Measurements from ENCODE around the gene DDX27. TPM values are rescaled to one million over a fixed set of nuclear protein-coding genes. Genes with fewer than 3 reads are reported as not detected.

DDX27 gene
- total and polyA plus RNA-seq, 2 of the 13 experiments (the other 11 are each of a cell fraction or from before 2014, with no cell fraction given), result 42.6 to 72.8 TPM

- TF ChIP-seq ZNF383 (CRISPR knock-in tag; IDR thresholded peaks at IDR 0.05; ENCODE audit: borderline replicate concordance) (peak; percentile 84; the same call in 1 of the 2 replicates), ZNF670 (CRISPR knock-in tag; IDR thresholded peaks at IDR 0.05; ENCODE audit: borderline replicate concordance) (no peak), FOXC1 (CRISPR knock-in tag; IDR thresholded peaks at IDR 0.05; ENCODE audit: borderline replicate concordance) (no peak), ZNF777 (CRISPR knock-in tag; IDR thresholded peaks at IDR 0.05) (no peak), RARG (CRISPR knock-in tag; IDR thresholded peaks at IDR 0.05; ENCODE audit: low read depth) (peak; percentile 45; the same call in 1 of the 2 replicates), ZNF766 (CRISPR knock-in tag; IDR thresholded peaks at IDR 0.05; ENCODE audit: borderline replicate concordance) (no peak), ZNF572 (CRISPR knock-in tag; IDR thresholded peaks at IDR 0.05) (no peak), KLF13 (CRISPR knock-in tag; IDR thresholded peaks at IDR 0.05) (no peak), ONECUT2 (CRISPR knock-in tag; IDR thresholded peaks at IDR 0.05) (no peak), ZFP62 (CRISPR knock-in tag; IDR thresholded peaks at IDR 0.05) (no peak), HNF1B (CRISPR knock-in tag; IDR thresholded peaks at IDR 0.05) (no peak), THAP7 (CRISPR knock-in tag; IDR thresholded peaks at IDR 0.05) (no peak), ZSCAN12 (CRISPR knock-in tag; IDR thresholded peaks at IDR 0.05) (no peak), SOX5 (CRISPR knock-in tag; IDR thresholded peaks at IDR 0.05; ENCODE audit: borderline replicate concordance) (peak; percentile 76), DPF2 (CRISPR knock-in tag; IDR thresholded peaks at IDR 0.05; ENCODE audit: borderline replicate concordance, low read depth) (peak; percentile 64), EED (CRISPR knock-in tag; IDR thresholded peaks at IDR 0.05) (no peak), ZNF142 (CRISPR knock-in tag; IDR thresholded peaks at IDR 0.05) (no peak), RXRA (CRISPR knock-in tag; IDR thresholded peaks at IDR 0.05) (no peak; the same call in 1 of the 2 replicates), ATRX (CRISPR knock-in tag; IDR thresholded peaks at IDR 0.05; ENCODE audit: borderline replicate concordance) (no peak), SNRNP70 (IDR thresholded peaks at IDR 0.05; ENCODE audit: low read depth, low read length) (no peak), ATF1 (CRISPR knock-in tag; IDR thresholded peaks at IDR 0.05) (no peak), MAFK (conservative IDR thresholded peaks at IDR 0.05 in 1 of 2, IDR thresholded peaks at IDR 0.05 in 1 of 2; ENCODE audit: low read length in 2 of 2) (no peak)
These were observed 39.6 kb upstream of the DDX27 start (continued) for GRCh38 chr20:49179368-49180277.
